Measurements from ENCODE around the gene DDI1. TPM values are rescaled to one million over a fixed set of nuclear protein-coding genes. Genes with fewer than 3 reads are reported as not detected.

The DDI1 gene
- total RNA-seq, 1 experiment from 2014 or later = not detected

DNA sequence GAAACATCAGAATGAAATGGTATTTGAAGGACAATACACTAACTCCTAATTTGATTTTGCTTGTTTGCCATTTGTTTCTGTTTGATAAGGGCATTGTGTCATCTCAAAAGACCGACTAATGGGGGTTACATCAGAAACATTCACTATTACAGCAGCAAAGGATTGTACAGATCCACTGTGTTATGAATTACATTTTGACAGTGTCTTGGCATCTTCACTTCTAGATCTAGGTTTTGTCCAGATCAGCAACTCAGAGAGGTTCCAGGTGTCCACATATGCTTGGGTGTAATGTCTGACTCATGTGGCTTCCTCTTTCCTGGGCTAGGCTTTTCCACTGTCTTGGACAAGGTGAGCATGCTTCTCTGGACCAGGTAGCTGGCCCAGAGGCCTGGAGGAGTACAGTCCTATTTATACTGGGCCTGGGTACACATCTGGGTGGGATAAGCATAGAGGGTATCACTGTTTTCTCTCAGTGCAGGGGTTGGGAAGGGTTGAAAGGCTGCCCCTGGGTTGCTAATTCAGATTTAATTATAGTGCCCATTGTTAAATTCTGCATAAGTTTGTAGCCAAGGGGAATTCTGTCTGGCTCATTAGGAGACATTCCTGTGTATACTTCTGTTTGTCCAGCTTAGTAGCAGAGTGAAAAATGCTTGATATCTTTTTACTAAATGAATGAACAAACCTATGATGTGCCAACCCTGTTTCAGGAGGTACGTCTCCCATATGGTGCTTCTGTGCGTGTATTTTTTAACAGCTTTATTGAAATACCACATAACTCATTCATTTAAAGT, 23.8 kb downstream of the DDI1 start:
- H3K4me3 ChIP-seq = no peak overlapping the region
- no peaks in the 10 kb centered on the region for H3K36me3 ChIP-seq
- no peaks in the 10 kb centered on the region for H3K9me3 ChIP-seq
- H3K27me3 ChIP-seq = no peaks in the 10 kb centered on the region
- no peak for DNase-seq

DNA sequence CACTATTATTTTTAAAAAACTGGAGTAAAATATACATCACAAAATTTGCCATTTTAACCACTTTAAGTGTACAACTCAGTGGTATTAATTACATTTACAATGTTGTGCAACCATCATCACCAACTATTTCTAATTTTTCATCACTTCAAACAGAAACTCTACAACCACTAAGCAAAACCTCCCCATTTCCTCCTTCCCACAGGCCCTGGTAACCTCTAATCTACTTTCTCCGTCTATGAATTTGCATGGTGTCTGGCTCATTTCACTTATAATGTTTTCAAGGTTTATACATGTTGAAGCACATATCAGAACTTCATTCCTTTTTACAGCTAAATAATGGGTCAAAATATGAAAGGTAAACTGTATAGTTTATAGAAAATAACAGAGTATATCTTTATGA, 24.4 kb downstream of the DDI1 start:
- H3K27me3 ChIP-seq = no peaks in the 10 kb centered on the region
- H3K36me3 ChIP-seq = no peaks in the 10 kb centered on the region
- no peak overlapping the region for H3K4me3 ChIP-seq
- no peak for DNase-seq
- H3K9me3 ChIP-seq = no peaks in the 10 kb centered on the region

DNA sequence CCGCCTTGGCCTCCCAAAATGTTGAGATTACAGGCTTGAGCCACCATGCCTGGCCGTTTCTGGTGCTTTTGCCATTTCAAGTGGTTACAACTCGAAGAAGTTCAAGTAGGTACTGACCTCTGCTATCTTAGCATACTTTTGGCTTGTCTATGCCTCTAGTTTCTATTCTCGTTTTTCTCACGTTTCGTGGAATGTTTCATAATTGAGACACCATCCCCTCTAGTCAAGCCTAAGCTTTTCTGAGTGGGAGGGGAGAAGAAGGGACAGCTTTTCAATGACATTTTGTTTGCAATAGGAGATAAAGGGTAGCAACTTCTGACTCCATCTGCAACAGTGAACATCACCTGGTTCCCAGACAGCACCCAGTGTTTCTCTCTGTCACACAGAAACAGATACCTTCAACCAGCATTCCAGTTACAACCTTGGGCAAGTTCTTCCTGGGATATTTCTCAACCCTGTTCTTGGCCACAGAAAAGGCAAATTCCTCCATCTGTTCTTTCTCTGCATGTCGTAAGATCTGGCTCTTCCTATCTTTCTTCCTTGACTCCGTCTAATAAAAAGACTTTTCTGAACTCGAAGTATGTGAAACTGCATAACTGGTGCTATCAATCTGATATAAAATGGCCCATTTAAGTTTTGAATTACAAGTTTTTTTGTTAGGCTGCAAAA, 25.5 kb downstream of the DDI1 start:
- DNase-seq = no peak
- Histone ChIP-seq H3K36me3 (no peaks in the 10 kb centered on the region), H3K9me3 (no peaks in the 10 kb centered on the region), H3K4me3 (no peak overlapping the region), H3K27me3 (no peaks in the 10 kb centered on the region)

DNA sequence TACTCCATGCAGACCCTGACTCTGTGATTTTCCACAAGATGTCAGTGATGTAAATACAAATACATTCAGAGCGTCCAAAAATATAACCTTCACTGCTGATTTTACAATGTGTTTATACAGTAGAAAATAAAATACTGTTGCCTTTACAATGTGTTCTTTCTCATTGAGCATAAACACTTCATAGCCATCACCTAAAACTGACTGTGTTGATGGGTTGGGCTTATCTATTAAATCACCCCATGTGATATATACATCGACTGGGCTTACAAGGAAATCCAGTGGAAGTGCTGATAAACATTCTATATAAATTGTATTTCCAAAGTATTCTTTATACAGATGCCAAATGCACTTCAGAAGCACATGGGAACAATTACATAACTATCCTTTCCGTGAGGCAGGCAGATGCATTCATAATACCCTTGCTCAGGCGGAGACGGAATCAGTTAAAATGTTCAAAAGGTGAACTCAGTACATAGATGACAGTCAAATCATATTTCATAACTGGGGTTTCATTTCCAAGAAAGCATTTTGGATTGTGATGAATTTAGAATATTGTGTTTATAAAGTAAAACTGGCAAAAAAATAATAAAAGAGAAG, 27.7 kb downstream of the DDI1 start:
- no peak for DNase-seq
- H3K9me3 ChIP-seq = no peaks in the 10 kb centered on the region
- H3K27me3 ChIP-seq = no peaks in the 10 kb centered on the region
- H3K36me3 ChIP-seq = no peaks in the 10 kb centered on the region
- H3K4me3 ChIP-seq = no peak overlapping the region

DNA sequence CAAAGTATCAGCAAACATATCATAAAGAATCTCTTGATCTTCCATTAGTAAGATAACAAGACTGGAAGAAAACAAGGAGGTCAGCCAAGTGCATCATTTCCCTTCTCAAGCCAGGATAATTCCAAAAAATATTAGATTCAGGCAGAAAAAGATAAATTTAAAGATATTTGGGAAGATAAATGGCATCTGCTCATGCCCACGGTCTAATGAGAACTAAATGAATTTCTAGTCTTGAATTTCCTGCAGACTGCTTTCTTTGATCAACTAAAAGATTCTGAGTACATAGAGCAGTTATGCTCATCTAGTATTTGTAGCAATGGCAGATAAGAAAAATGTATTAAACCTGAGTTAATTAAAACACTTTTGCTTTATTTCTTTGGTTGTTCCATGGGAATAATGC, 31.1 kb downstream of the DDI1 start:
- Histone ChIP-seq H3K27me3 (no peaks in the 10 kb centered on the region), H3K4me3 (no peak overlapping the region), H3K36me3 (no peaks in the 10 kb centered on the region), H3K9me3 (no peaks in the 10 kb centered on the region)
- no peak for DNase-seq

DNA sequence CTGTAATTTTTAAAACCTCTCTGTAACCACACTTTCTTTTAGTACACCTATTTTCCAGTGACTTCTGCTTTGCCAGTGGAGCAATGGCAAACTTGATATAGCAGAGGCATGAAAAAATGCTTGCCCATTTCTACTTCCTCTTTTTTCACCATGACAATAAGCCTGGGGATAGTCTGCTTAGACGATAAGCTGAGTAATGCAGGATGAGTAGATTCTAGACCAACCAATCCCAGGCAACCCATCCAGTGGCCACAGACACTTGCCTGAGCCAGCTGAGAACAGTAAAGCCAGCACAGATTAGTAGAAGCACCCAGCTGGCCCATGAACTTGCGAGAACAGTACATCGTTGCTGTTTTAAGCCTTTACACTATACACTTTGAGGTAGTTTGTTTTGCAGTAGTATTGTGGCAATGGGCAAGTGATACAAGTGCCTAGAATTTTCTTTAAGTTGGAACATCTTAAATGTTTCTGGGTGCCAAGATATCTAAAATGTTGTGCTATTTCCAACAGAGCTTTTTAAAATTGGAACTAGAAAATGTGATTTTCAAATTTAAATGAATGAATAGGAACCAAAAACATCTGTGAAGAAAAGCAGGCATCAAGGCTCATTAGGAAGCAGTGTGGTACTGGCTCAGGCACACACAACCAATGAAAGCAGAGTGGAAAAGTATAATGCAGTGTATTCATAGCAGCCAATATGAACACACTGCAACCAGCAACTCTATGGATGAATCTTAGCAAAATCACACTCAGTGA, 37.7 kb downstream of the DDI1 start:
- H3K9me3 ChIP-seq = no peaks in the 10 kb centered on the region
- H3K36me3 ChIP-seq = no peaks in the 10 kb centered on the region
- no peak overlapping the region for H3K4me3 ChIP-seq
- peak; percentile 43 for DNase-seq
- H3K27me3 ChIP-seq = no peaks in the 10 kb centered on the region

DNA sequence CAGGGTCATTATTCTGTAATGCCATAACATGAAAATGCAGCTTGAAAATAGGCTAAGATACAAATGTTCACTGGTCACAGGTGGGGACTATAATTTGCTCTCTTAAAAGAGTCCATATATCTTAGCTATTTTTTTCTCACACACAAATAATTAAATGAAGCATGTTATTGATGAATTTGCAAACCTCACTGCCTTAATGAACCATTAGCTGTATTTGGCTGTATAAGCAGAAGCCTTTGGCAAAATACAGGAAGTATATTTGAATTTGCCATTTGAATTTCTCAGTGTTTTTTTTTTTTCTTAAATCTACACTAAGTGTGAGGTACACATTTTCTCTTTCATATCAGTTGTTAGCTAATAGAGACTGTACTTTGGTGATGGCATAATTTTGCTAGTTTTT, 38.7 kb downstream of the DDI1 start:
- H3K27me3 ChIP-seq = no peaks in the 10 kb centered on the region
- no peaks in the 10 kb centered on the region for H3K9me3 ChIP-seq
- no peak for DNase-seq
- H3K4me3 ChIP-seq = no peak overlapping the region
- no peaks in the 10 kb centered on the region for H3K36me3 ChIP-seq

DNA sequence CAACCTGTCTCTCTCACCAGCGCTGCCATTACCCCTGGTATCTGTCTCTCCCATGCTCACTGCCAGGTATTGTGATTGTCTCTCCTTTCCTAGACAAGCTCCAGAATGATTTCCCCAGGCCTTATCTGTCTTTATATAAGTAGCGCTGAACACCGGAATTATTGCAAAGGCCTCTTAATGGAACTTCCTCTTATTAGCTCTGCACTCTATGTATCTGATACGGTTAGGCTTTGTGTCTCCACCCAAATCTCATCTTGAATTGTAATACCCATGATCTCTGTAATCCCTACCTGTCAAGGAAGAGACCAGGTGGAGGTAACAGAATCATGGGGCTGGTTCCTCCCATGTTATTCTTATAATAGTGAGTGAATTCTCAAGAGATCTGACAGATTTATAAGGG, 39.3 kb downstream of the DDI1 start:
- H3K27me3 ChIP-seq = no peaks in the 10 kb centered on the region
- DNase-seq = no peak
- H3K4me3 ChIP-seq = no peak overlapping the region
- H3K9me3 ChIP-seq = no peaks in the 10 kb centered on the region
- H3K36me3 ChIP-seq = no peaks in the 10 kb centered on the region

DNA sequence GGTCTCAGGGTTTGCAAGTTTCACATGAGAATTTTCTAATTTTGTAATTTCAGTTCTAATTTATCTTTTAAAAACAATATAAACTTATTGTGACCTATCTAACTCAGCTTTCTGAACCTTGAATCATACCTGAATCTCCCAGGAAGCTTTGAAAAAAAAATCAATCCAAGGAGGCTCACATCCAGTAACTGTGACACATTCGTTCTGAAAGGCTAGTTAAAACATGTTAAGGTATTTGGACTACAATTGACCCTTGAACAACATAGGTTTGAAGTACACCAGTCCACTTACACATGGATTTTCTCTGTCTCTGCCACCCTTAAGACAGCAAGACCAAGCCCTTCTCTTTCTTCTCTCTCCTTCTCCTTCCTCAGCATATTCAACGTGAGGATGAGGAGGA, 40.0 kb downstream of the DDI1 start:
- Histone ChIP-seq H3K9me3 (no peaks in the 10 kb centered on the region), H3K36me3 (no peaks in the 10 kb centered on the region), H3K4me3 (no peak overlapping the region), H3K27me3 (no peaks in the 10 kb centered on the region)
- DNase-seq = no peak

DNA sequence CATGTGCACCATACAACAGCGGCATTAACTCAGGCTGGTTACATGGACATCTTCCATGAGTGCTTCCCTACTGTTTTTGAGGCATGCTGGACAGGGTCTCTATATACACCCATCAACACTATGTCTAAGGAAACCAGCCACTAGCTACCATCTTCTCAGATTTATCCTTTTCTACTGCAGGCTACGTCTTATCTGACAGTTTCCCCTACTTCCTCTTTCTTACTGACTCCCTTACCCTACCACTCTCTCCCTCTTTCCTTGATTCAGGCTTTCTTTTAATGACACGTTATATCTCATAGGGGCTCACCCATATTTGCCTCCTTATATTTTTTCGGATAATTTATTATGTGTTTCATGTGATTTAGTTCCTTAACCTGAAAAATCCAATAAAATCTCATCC, 41.8 kb downstream of the DDI1 start:
- Histone ChIP-seq H3K36me3 (no peaks in the 10 kb centered on the region), H3K4me3 (no peak overlapping the region), H3K9me3 (no peaks in the 10 kb centered on the region), H3K27me3 (no peaks in the 10 kb centered on the region)
- DNase-seq = no peak

DNA sequence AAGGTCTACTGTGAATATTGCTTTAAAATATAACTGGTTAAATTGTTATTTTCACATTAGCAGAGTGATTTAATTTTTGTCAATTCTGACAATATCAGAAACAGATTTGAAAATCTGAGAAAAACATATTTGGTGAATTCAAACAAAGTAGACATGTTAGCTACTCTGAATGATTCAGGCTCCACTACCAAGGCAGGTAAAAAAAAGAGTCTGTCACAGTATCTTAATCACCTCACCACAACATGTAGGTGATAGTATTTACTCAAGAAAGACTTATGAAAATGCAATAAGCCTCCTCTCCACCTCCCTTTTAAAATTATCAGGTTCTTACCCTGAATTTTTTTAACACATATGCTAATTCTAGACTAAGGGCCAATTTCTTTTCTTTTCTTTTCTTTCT, 42.6 kb downstream of the DDI1 start:
- no peak overlapping the region for H3K4me3 ChIP-seq
- H3K27me3 ChIP-seq = no peaks in the 10 kb centered on the region
- H3K9me3 ChIP-seq = no peaks in the 10 kb centered on the region
- H3K36me3 ChIP-seq = no peaks in the 10 kb centered on the region
- no peak for DNase-seq

DNA sequence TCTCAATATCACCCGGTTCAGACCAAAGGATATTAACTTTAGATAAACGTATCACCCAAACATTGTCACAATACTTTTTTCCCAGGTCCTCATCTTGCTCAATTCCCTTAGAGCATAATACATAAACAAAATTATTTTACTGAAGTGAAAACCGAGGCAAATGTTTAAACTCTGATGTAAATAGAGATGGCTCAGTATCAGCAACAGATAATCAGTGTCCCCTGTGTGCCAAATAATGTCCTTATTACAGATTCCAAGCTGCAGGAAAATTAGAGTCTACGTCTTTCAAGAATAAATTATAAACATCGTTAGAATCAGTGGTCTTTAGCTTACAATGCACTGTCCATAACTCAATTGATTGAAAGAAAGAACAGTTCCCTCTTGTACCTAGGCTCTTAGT, 50.2 kb downstream of the DDI1 start:
- Histone ChIP-seq H3K27me3 (no peaks in the 10 kb centered on the region), H3K4me3 (no peak overlapping the region), H3K36me3 (no peaks in the 10 kb centered on the region), H3K9me3 (no peaks in the 10 kb centered on the region)
- DNase-seq = no peak

Other genes with a start within 250 kb of the DDI1 start
- gene PDGFD, start 127.5 kb downstream of the DDI1 start, total RNA-seq (2014; rRNA removed; shearing (Covaris generic); ENCODE audit: low replicate concordance) = 0.95 and 4.6 TPM in 2 replicates

All from MG63 (cell line).